OCI-LY7 (cell line): Measurements from ENCODE around the gene FKBP10. TPM values are rescaled to one million over a fixed set of nuclear protein-coding genes. Genes with fewer than 3 reads are reported as not detected.
A peak's percentile ranks its signal among the peaks of the same experiment; 100 is the strongest.

Experiments
- BruUV-seq: library from RNA; stranded (reverse); fragments of 400-500 nt; replicated peaks from 2 replicates; lab custom pipeline; 2021; lab: Mats Ljungman, UMichigan
- CTCF ChIA-PET: fragments of 300-600 bp; sonication (Branson Sonifier 250); formaldehyde crosslinking; loops from one replicate; lab custom pipeline; 2022; ENCODE audit warnings: antibody characterized with exemption; ENCODE audit not compliant: unreplicated experiment; lab: Charles Lee
- POLR2A ChIA-PET: fragments of 300-600 bp; sonication (Branson Sonifier 250); formaldehyde crosslinking; loops from one replicate; lab custom pipeline; 2022; ENCODE audit warnings: antibody characterized with exemption; lab: Charles Lee
- DNase-seq: peaks from one replicate; pipeline ENCODE4 v3.0.0-alpha.2; 2015; ENCODE audit warnings: low spot score
- H2AFZ ChIP-seq: fragments of 200-600 bp; sonication (generic), shearing (Covaris generic); 2 replicates; pipeline ENCODE4 v1.6.1; 2014; ENCODE audit warnings: mild to moderate bottlenecking, antibody characterized with exemption, low read length, moderate library complexity
- H3K27ac ChIP-seq: fragments of 200-600 bp; sonication (generic); 2 replicates; pipeline ENCODE4 v1.5.1; 2014; ENCODE audit warnings: mixed run types, low read depth, mild to moderate bottlenecking, moderate library complexity, low read length, inconsistent platforms; ENCODE audit not compliant: poor library complexity, severe bottlenecking
- H3K36me3 ChIP-seq: fragments of 200-600 bp; sonication (generic); 2 replicates; pipeline ENCODE4 v1.6.1; 2014; ENCODE audit warnings: mild to moderate bottlenecking, antibody characterized with exemption, low read length, moderate library complexity, mixed read lengths; ENCODE audit not compliant: insufficient read depth
- H3K4me1 ChIP-seq: fragments of 200-600 bp; sonication (generic); 2 replicates; pipeline ENCODE4 v1.5.1; 2014; ENCODE audit warnings: mild to moderate bottlenecking, low read length; ENCODE audit not compliant: insufficient read depth, poor library complexity, severe bottlenecking
- H3K4me2 ChIP-seq: fragments of 200-600 bp; sonication (generic); 2 replicates; pipeline ENCODE4 v1.6.1; 2014; ENCODE audit warnings: mild to moderate bottlenecking, low read length
- H3K4me3 ChIP-seq: fragments of 200-600 bp; sonication (generic); 2 replicates; pipeline ENCODE4 v1.5.1; 2014; ENCODE audit warnings: mild to moderate bottlenecking, low read depth, low read length; ENCODE audit not compliant: poor library complexity, severe bottlenecking
- H3K79me2 ChIP-seq: fragments of 200-600 bp; sonication (generic); 2 replicates; pipeline ENCODE4 v1.6.1; 2016; ENCODE audit warnings: low read depth, mild to moderate bottlenecking, low read length, moderate library complexity, mixed read lengths; ENCODE audit not compliant: insufficient read depth
- H3K9me2 ChIP-seq: fragments of 200-600 bp; sonication (generic); 2 replicates; pipeline ENCODE4 v1.6.1; 2016; ENCODE audit warnings: mild to moderate bottlenecking, low read length, mixed read lengths; ENCODE audit not compliant: insufficient read depth
- H3K9me3 ChIP-seq: fragments of 200-600 bp; sonication (generic); 2 replicates; pipeline ENCODE4 v1.6.1; 2014; ENCODE audit warnings: mild to moderate bottlenecking, mixed run types, low read length, mixed read lengths
- H4K20me1 ChIP-seq: fragments of 200-600 bp; sonication (generic); 2 replicates; pipeline ENCODE4 v1.6.1; 2014; ENCODE audit warnings: mild to moderate bottlenecking, antibody characterized with exemption, low read length, moderate library complexity, mixed read lengths; ENCODE audit not compliant: insufficient read depth
- CTCF ChIP-seq: fragments of 200-600 bp; sonication (generic); conservative IDR thresholded peaks from 2 replicates; pipeline ENCODE4 v1.5.1; 2014; ENCODE audit warnings: mild to moderate bottlenecking, antibody characterized with exemption, low read length, moderate library complexity, mixed read lengths
- EZH2phosphoT487 ChIP-seq: fragments of 200-600 bp; sonication (generic); IDR thresholded peaks from 2 replicates; pipeline ENCODE4 v1.6.1; 2018; ENCODE audit warnings: low read depth, borderline replicate concordance, mild to moderate bottlenecking, mixed run types, antibody characterized with exemption, low read length, moderate library complexity, mixed read lengths
- intact Hi-C: fragments of 100-400 bp; cut with micrococcal nuclease; formaldehyde crosslinking; loops from one replicate; pipeline ENCODE4 v1.10.0; 2022; ENCODE audit not compliant: unreplicated experiment
- total RNA-seq, 2 experiments: library from RNA; depleted of rRNA in 1 of 2; stranded (reverse); fragments of >200 nt in 1 of 2; shearing (Covaris generic) in 1 of 2; gene quantifications; 2 replicates each; pipeline ENCODE4 v1.2.3, GENCODE V29; 2014 to 2022

Gene FKBP10
- total RNA-seq, 2 experiments from 2014 or later = 1.5 to 7.8 TPM

- Histone ChIP-seq H3K9me2 (no peaks in the 10 kb centered on the region), H3K4me1 (peaks cover 28% of the 10 kb centered on the region), H3K9me3 (no peaks in the 10 kb centered on the region), H3K79me2 (no peaks in the 10 kb centered on the region), H4K20me1 (no peaks in the 10 kb centered on the region), H3K4me2 (peak overlapping the region; percentile 40), H3K4me3 (no peak overlapping the region), H3K27ac (no peak overlapping the region), H3K36me3 (no peaks in the 10 kb centered on the region), H2AFZ (peak overlapping the region; percentile 32; the same call in 1 of the 2 replicates)
- BruUV-seq = no TSS peak
- ChIA-PET CTCF (no interaction called here), POLR2A (interaction anchor here (0.6 to 0.7 kb wide), 2 partner anchors 19 to 83 kb away, joined by 3 read pairs; no protein-coding TSS in a partner anchor)
- intact Hi-C loops = no loop called here
- no peak for TF ChIP-seq EZH2phosphoT487
- no peak for TF ChIP-seq CTCF
- peak; percentile 56 for DNase-seq
Observed at GRCh38 chr17:41803049-41804020, 9.5 kb upstream of the FKBP10 start.

- no TSS peak for BruUV-seq
- H3K9me3 ChIP-seq = no peaks in the 10 kb centered on the region
- TF ChIP-seq EZH2phosphoT487 = no peak
- no peak for TF ChIP-seq CTCF
- DNase-seq = no peak
- peaks cover 12% of the 10 kb centered on the region for H3K4me1 ChIP-seq
- no peak overlapping the region for H2AFZ ChIP-seq
- ChIA-PET CTCF (no interaction called here), POLR2A (no interaction called here)
- no peaks in the 10 kb centered on the region for H3K79me2 ChIP-seq
- H3K4me2 ChIP-seq = no peak overlapping the region
- intact Hi-C loops = no loop called here
- H3K36me3 ChIP-seq = no peaks in the 10 kb centered on the region
- H3K27ac ChIP-seq = no peak overlapping the region
- H3K9me2 ChIP-seq = no peaks in the 10 kb centered on the region
- no peak overlapping the region for H3K4me3 ChIP-seq
- no peaks in the 10 kb centered on the region for H4K20me1 ChIP-seq
Observed at GRCh38 chr17:41806685-41807445, 5.9 kb upstream of the FKBP10 start.
